COLO668 (cell line): ENCODE results near the gene PECR.
"Not testable (repeated sequence)": the region's sequence is repeated elsewhere in the genome, so short reads cannot be mapped to it uniquely, and the experiment has no call there.

Experiments
- DNase-seq: peaks from one replicate; lab custom pipeline; 2025; ENCODE audit not compliant: unreplicated experiment; lab: John Stamatoyannopoulos, UW

Gene PECR

GRCh38 chr2:216107320-216107719 is 25.7 kb upstream of the PECR start:
- no peak for DNase-seq

- no peak for DNase-seq
These were observed 23.1 kb upstream of the PECR start for GRCh38 chr2:216104691-216105090.

GRCh38 chr2:216103213-216103612 is 21.6 kb upstream of the PECR start:
- no peak for DNase-seq

- no peak for DNase-seq
These were observed 19.5 kb upstream of the PECR start for GRCh38 chr2:216101109-216101508.

GRCh38 chr2:216098421-216099334 is 17.1 kb upstream of the PECR start:
- DNase-seq, result no peak

GRCh38 chr2:216094701-216095100 is 13.1 kb upstream of the PECR start:
- no peak for DNase-seq

- no peak for DNase-seq
These were observed 11.0 kb upstream of the PECR start for GRCh38 chr2:216092646-216093045.

GRCh38 chr2:216090369-216090786 is 8.8 kb upstream of the PECR start:
- DNase-seq, result no peak

GRCh38 chr2:216086207-216086893 is 4.7 kb upstream of the PECR start:
- DNase-seq, result no peak

- no peak for DNase-seq
These were observed 2.9 kb upstream of the PECR start for GRCh38 chr2:216084547-216084946.

- peak; percentile 72 for DNase-seq
These were observed 2.1 kb upstream of the PECR start for GRCh38 chr2:216083464-216084281.

GRCh38 chr2:216082805-216083204 is 1.2 kb upstream of the PECR start:
- peak; percentile 45 for DNase-seq

GRCh38 chr2:216082117-216082711 is 605 bp upstream of the PECR start:
- DNase-seq, result peak; percentile 46

- no peak for DNase-seq
These were observed 597 bp downstream of the PECR start for GRCh38 chr2:216081012-216081411.

GRCh38 chr2:216080048-216080447 is 1.6 kb downstream of the PECR start:
- not testable (repeated sequence) for DNase-seq

- no peak for DNase-seq
These were observed 2.8 kb downstream of the PECR start for GRCh38 chr2:216078776-216079175.

- no peak for DNase-seq
These were observed 5.8 kb downstream of the PECR start for GRCh38 chr2:216075510-216076485.

GRCh38 chr2:216074794-216075193 is 6.8 kb downstream of the PECR start:
- no peak for DNase-seq

GRCh38 chr2:216074380-216074779 is 7.2 kb downstream of the PECR start:
- no peak for DNase-seq

- no peak for DNase-seq
These were observed 7.8 kb downstream of the PECR start for GRCh38 chr2:216073773-216074172.
